Caco-2 (cell line): ENCODE results near the gene SCN9A. TPM values are rescaled to one million over a fixed set of nuclear protein-coding genes. Genes with fewer than 3 reads are reported as not detected.

ENCODE experiments used
- BruUV-seq: library from RNA; stranded (reverse); fragments of 400-500 nt; replicated peaks from 2 replicates; lab custom pipeline; 2021; lab: Mats Ljungman, UMichigan
- CTCF ChIA-PET: fragments of 300-600 bp; sonication (Branson Sonifier 250); formaldehyde crosslinking; loops from one replicate; lab custom pipeline; 2022; ENCODE audit warnings: antibody characterized with exemption; lab: Charles Lee
- POLR2A ChIA-PET: fragments of 300-600 bp; sonication (Branson Sonifier 250); formaldehyde crosslinking; loops from one replicate; lab custom pipeline; 2022; ENCODE audit warnings: antibody characterized with exemption; lab: Charles Lee
- DNase-seq, 2 experiments: peaks; one replicate each; pipeline versions ENCODE4 v3.0.0 to v3.0.0-alpha.2; 2020 to 2022
- H3K27me3 ChIP-seq: replicated peaks from 2 replicates; pipeline ENCODE4 v1.6.0; 2011; ENCODE audit warnings: low read length; ENCODE audit not compliant: control insufficient read depth, insufficient read depth
- H3K36me3 ChIP-seq: 2 replicates; pipeline ENCODE4 v1.5.1; 2011; ENCODE audit warnings: low read length; ENCODE audit not compliant: control insufficient read depth, insufficient read depth
- H3K4me1 ChIP-seq: fragments of 250-450 bp; sonication (Bioruptor Pico); 2 replicates; pipeline ENCODE4 v1.5.1; 2020; ENCODE audit warnings: mild to moderate bottlenecking
- H3K4me3 ChIP-seq: 2 replicates; pipeline ENCODE4 v1.5.1; 2011; ENCODE audit warnings: low read depth, mild to moderate bottlenecking, control low read depth, low read length
- H3K9me3 ChIP-seq: fragments of 250-450 bp; sonication (Bioruptor Pico); 2 replicates; pipeline ENCODE4 v1.5.1; 2020; ENCODE audit warnings: mild to moderate bottlenecking, moderate library complexity
- H3K27ac Mint-ChIP-seq: one replicate; pipeline ENCODE4 v1.8.0; 2022; ENCODE audit warnings: mixed read lengths; ENCODE audit not compliant: unreplicated experiment
- H3K27me3 Mint-ChIP-seq: one replicate; pipeline ENCODE4 v1.8.0; 2022; ENCODE audit warnings: mixed read lengths; ENCODE audit not compliant: insufficient read depth, unreplicated experiment
- H3K36me3 Mint-ChIP-seq: one replicate; pipeline ENCODE4 v1.8.0; 2022; ENCODE audit warnings: mild to moderate bottlenecking, mixed read lengths; ENCODE audit not compliant: insufficient read depth, unreplicated experiment
- H3K4me1 Mint-ChIP-seq: one replicate; pipeline ENCODE4 v1.8.0; 2022; ENCODE audit warnings: low read depth, mixed read lengths; ENCODE audit not compliant: unreplicated experiment
- H3K4me3 Mint-ChIP-seq: one replicate; pipeline ENCODE4 v1.8.0; 2022; ENCODE audit warnings: mild to moderate bottlenecking, moderate library complexity, mixed read lengths; ENCODE audit not compliant: unreplicated experiment
- H3K9me3 Mint-ChIP-seq: one replicate; pipeline ENCODE4 v1.8.0; 2022; ENCODE audit warnings: mixed read lengths; ENCODE audit not compliant: unreplicated experiment
- intact Hi-C: fragments of 100-400 bp; cut with micrococcal nuclease; formaldehyde crosslinking; loops from one replicate; pipeline ENCODE4 v1.10.0; 2022; ENCODE audit not compliant: unreplicated experiment
- total RNA-seq: library from RNA; stranded (reverse); gene quantifications from 2 replicates; pipeline ENCODE4 v1.2.3, GENCODE V29; 2022
- TF ChIP-seq, protein P1 (sequence below), 2 experiments: fragments of 200-600 bp in 1 of 2; IDR thresholded peaks; 1 replicate in 1 of 2; 2 replicates in 1 of 2; pipeline versions ENCODE4 v1.5.1 to v1.8.0; 2011 to 2022; ENCODE audit warnings: antibody characterized with exemption in 1 of 2, control low read depth in 1 of 2, inconsistent platforms in 1 of 2, low read depth in 1 of 2, low read length in 1 of 2, mild to moderate bottlenecking in 1 of 2, moderate library complexity in 1 of 2; ENCODE audit not compliant: insufficient read depth in 1 of 2, severe bottlenecking in 1 of 2, unreplicated experiment in 1 of 2

Gene SCN9A
- total RNA-seq, 1 experiment from 2014 or later = 18.5 TPM

DNA sequence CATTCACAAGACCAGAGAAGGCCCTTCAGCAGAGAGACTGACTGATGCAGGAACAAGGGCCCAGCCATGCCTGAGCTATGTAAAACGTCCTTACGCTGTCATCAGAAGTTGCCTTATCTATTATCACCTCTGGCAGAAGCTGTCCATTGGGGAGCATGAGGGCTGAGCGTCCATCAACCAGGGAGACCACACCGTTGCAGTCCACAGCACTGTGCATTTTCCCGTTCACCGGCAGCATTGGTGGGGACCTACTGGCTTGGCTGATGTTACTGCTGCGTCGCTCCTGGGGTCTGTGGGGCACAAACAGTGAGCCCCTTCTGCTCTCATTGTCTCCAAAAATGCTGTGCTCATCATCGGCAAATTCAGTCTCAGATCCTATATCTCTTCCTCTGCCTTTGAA, 91.4 kb downstream of the SCN9A start:
- H3K36me3 Mint-ChIP-seq = no peaks in the 10 kb centered on the region
- Histone ChIP-seq H3K9me3 (no peaks in the 10 kb centered on the region), H3K4me1 (no peaks in the 10 kb centered on the region), H3K4me3 (no peak overlapping the region), H3K27me3 (no peaks in the 10 kb centered on the region), H3K36me3 (no peaks in the 10 kb centered on the region)
- TF ChIP-seq, protein P1, sequence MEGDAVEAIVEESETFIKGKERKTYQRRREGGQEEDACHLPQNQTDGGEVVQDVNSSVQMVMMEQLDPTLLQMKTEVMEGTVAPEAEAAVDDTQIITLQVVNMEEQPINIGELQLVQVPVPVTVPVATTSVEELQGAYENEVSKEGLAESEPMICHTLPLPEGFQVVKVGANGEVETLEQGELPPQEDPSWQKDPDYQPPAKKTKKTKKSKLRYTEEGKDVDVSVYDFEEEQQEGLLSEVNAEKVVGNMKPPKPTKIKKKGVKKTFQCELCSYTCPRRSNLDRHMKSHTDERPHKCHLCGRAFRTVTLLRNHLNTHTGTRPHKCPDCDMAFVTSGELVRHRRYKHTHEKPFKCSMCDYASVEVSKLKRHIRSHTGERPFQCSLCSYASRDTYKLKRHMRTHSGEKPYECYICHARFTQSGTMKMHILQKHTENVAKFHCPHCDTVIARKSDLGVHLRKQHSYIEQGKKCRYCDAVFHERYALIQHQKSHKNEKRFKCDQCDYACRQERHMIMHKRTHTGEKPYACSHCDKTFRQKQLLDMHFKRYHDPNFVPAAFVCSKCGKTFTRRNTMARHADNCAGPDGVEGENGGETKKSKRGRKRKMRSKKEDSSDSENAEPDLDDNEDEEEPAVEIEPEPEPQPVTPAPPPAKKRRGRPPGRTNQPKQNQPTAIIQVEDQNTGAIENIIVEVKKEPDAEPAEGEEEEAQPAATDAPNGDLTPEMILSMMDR (IDR thresholded peaks at IDR 0.05; ENCODE audit: insufficient read depth in 1 of 2, low read depth in 1 of 2, low read length in 1 of 2, severe bottlenecking in 1 of 2, unreplicated experiment in 1 of 2) = no peak
- H3K27me3 Mint-ChIP-seq = no peaks in the 10 kb centered on the region
- no TSS peak for BruUV-seq
- no peak overlapping the region for H3K27ac Mint-ChIP-seq
- CTCF ChIA-PET = no interaction called here
- no peak overlapping the region for H3K4me3 Mint-ChIP-seq
- no peak for DNase-seq
- POLR2A ChIA-PET = no interaction called here
- intact Hi-C loops = no loop called here
- H3K9me3 Mint-ChIP-seq = no peaks in the 10 kb centered on the region
- H3K4me1 Mint-ChIP-seq = no peaks in the 10 kb centered on the region

DNA sequence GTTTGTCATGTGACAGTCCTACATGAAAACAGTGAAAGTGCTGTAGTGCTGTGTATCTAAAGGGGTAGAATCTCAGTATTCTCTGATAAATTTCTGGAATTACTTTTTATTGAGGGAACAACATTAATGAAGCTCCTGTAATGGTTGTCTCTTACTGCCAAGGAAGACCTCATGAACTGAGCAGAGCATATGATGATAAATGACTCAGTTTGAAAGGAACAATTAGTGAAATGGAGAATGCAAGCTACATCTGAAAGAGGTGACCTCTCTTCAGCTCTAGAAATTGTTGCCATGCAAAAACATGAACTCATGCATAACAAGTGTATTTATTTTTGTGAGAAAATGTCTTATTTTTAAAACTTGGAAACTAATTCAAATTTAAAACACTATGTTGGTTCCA, 93.6 kb downstream of the SCN9A start:
- Histone ChIP-seq H3K27me3 (no peaks in the 10 kb centered on the region), H3K36me3 (no peaks in the 10 kb centered on the region), H3K4me3 (no peak overlapping the region), H3K4me1 (no peaks in the 10 kb centered on the region), H3K9me3 (no peaks in the 10 kb centered on the region)
- Mint-ChIP-seq H3K27me3 (no peaks in the 10 kb centered on the region), H3K9me3 (no peaks in the 10 kb centered on the region), H3K4me1 (no peaks in the 10 kb centered on the region), H3K36me3 (no peaks in the 10 kb centered on the region), H3K4me3 (no peak overlapping the region), H3K27ac (no peak overlapping the region)
- no peak for DNase-seq
- intact Hi-C loops = no loop called here
- CTCF ChIA-PET = no interaction called here
- POLR2A ChIA-PET = no interaction called here
- no TSS peak for BruUV-seq
- TF ChIP-seq, protein P1 (IDR thresholded peaks at IDR 0.05; ENCODE audit: insufficient read depth in 1 of 2, low read depth in 1 of 2, low read length in 1 of 2, severe bottlenecking in 1 of 2, unreplicated experiment in 1 of 2) = no peak

DNA sequence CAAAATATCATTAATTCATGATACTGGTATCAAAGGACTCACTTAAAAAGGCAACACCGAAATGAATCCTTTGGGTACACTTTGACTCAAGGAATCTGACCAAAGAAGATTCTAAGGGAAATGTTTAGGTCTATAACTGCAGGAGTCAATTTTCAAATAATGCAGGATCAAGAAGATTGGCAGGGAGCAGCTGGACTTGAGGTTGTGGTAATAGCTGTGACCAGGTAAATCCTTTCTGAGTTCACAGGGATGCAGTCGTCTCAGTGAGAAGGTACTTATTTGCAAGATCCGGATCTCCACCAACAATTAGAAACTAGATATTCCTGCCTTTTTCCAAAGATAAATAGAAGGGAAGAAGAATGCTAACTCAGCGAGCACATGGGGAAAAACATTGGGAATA, 96.9 kb downstream of the SCN9A start:
- Histone ChIP-seq H3K36me3 (no peaks in the 10 kb centered on the region), H3K27me3 (no peaks in the 10 kb centered on the region), H3K4me3 (no peak overlapping the region), H3K9me3 (no peaks in the 10 kb centered on the region), H3K4me1 (no peaks in the 10 kb centered on the region)
- no TSS peak for BruUV-seq
- POLR2A ChIA-PET = no interaction called here
- H3K27me3 Mint-ChIP-seq = no peaks in the 10 kb centered on the region
- H3K36me3 Mint-ChIP-seq = no peaks in the 10 kb centered on the region
- no peaks in the 10 kb centered on the region for H3K4me1 Mint-ChIP-seq
- no peak overlapping the region for H3K4me3 Mint-ChIP-seq
- no peak for DNase-seq
- H3K27ac Mint-ChIP-seq = no peak overlapping the region
- intact Hi-C loops = no loop called here
- no peaks in the 10 kb centered on the region for H3K9me3 Mint-ChIP-seq
- CTCF ChIA-PET = no interaction called here
- TF ChIP-seq, protein P1 (IDR thresholded peaks at IDR 0.05; ENCODE audit: insufficient read depth in 1 of 2, low read depth in 1 of 2, low read length in 1 of 2, severe bottlenecking in 1 of 2, unreplicated experiment in 1 of 2) = no peak
